Measurements from ENCODE around the gene RNLS.

RNLS gene

GRCh38 chr10:88553116-88553752, 29.9 kb downstream of the RNLS start:
- no peak for DNase-seq (ENCODE audit: low read depth in 2 of 2)

- no peak for DNase-seq (ENCODE audit: low read depth in 2 of 2)
Measured at GRCh38 chr10:88551246-88551645, 31.9 kb downstream of the RNLS start.

GRCh38 chr10:88546497-88546896, 36.6 kb downstream of the RNLS start:
- no peak for DNase-seq (ENCODE audit: low read depth in 2 of 2)

- no peak for DNase-seq (ENCODE audit: low read depth in 2 of 2)
Measured at GRCh38 chr10:88545359-88545758, 37.8 kb downstream of the RNLS start.

GRCh38 chr10:88544140-88544870, 38.8 kb downstream of the RNLS start:
- DNase-seq (ENCODE audit: low read depth in 2 of 2), result no peak

- no peak for DNase-seq (ENCODE audit: low read depth in 2 of 2)
Measured at GRCh38 chr10:88542522-88542921, 40.6 kb downstream of the RNLS start.

- DNase-seq (ENCODE audit: low read depth in 2 of 2), result no peak
Measured at GRCh38 chr10:88541116-88541626, 41.9 kb downstream of the RNLS start.

- DNase-seq (ENCODE audit: low read depth in 2 of 2), result no peak
Measured at GRCh38 chr10:88540351-88540750, 42.8 kb downstream of the RNLS start.

- DNase-seq (ENCODE audit: low read depth in 2 of 2), result no peak
Measured at GRCh38 chr10:88538048-88538447, 45.1 kb downstream of the RNLS start.

- DNase-seq (ENCODE audit: low read depth in 2 of 2), result no peak
Measured at GRCh38 chr10:88537322-88537721, 45.8 kb downstream of the RNLS start.

GRCh38 chr10:88536437-88536836, 46.7 kb downstream of the RNLS start:
- no peak for DNase-seq (ENCODE audit: low read depth in 2 of 2)

- DNase-seq (ENCODE audit: low read depth in 2 of 2), result no peak
Measured at GRCh38 chr10:88534072-88534665, 48.9 kb downstream of the RNLS start.

GRCh38 chr10:88531392-88532052, 51.6 kb downstream of the RNLS start:
- no peak for DNase-seq (ENCODE audit: low read depth in 2 of 2)

- DNase-seq (ENCODE audit: low read depth in 2 of 2), result no peak
Measured at GRCh38 chr10:88530629-88531391, 52.3 kb downstream of the RNLS start.

- DNase-seq (ENCODE audit: low read depth in 2 of 2), result no peak
Measured at GRCh38 chr10:88530093-88530492, 53.0 kb downstream of the RNLS start.

- DNase-seq (ENCODE audit: low read depth in 2 of 2), result no peak
Measured at GRCh38 chr10:88528806-88529570, 54.1 kb downstream of the RNLS start.

GRCh38 chr10:88528201-88528600, 54.9 kb downstream of the RNLS start:
- DNase-seq (ENCODE audit: low read depth in 2 of 2), result no peak

GRCh38 chr10:88527245-88527644, 55.9 kb downstream of the RNLS start:
- no peak for DNase-seq (ENCODE audit: low read depth in 2 of 2)

- no peak for DNase-seq (ENCODE audit: low read depth in 2 of 2)
Measured at GRCh38 chr10:88526501-88527105, 56.5 kb downstream of the RNLS start.

GRCh38 chr10:88525371-88526069, 57.6 kb downstream of the RNLS start:
- DNase-seq (ENCODE audit: low read depth in 2 of 2), result no peak

Data from stimulated activated CD8-positive, alpha-beta memory T cell treated with anti-CD3 and anti-CD28 coated beads, Interleukin-15, amount 100 ng/mL, for 4 hours (primary cell).